Pancreas (tissue), 10 donors: ENCODE results near the gene DENND4A. TPM values are rescaled to one million over a fixed set of nuclear protein-coding genes. Genes with fewer than 3 reads are reported as not detected.

Experiments used
- ATAC-seq, 4 donors: fragments of 200-7000 bp; cut with Tn5 transposase; one replicate each; pipeline versions ENCODE4 v1.8.0 to v1.9.1; 2020; ENCODE audit warnings: mild to moderate bottlenecking in 4 of 4, moderate library complexity in 4 of 4
- DNase-seq, 6 donors: peaks; one replicate each; pipeline ENCODE4 v3.0.0-alpha.2; 2020
- FAIRE-seq: peaks from 2 replicates; lab custom pipeline; 2012; peaks lifted over from hg19 to GRCh38; lab: Jason Lieb, UNC
- H3K27ac ChIP-seq, 4 donors: fragments of 200-600 bp; sonication (generic); 1 replicate in 3 of 4; 2 replicates in 1 of 4; pipeline versions ENCODE4 v1.5.0 to v1.8.0; 2020
- H3K27me3 ChIP-seq, 4 donors: fragments of 200-600 bp; one replicate each; pipeline ENCODE4 v1.8.0; 2021
- H3K36me3 ChIP-seq, 3 donors: fragments of 200-600 bp; sonication (generic) in 1 of 3; one replicate each; pipeline versions ENCODE4 v1.5.0 to v1.8.0; 2020 to 2021
- H3K4me1 ChIP-seq, 3 donors: fragments of 200-600 bp; one replicate each; pipeline ENCODE4 v1.8.0; 2021
- H3K4me3 ChIP-seq, 4 donors: fragments of 200-600 bp; sonication (generic) in 2 of 4; one replicate each; pipeline versions ENCODE4 v1.5.0 to v1.8.0; 2020 to 2021
- H3K9me3 ChIP-seq, 4 donors: fragments of 200-600 bp; one replicate each; pipeline ENCODE4 v1.8.0; 2021
- WGBS, 2 donors: extraction: QIAGEN DNeasy Blood & Tissue Kit; methylation state at CpG; one replicate each; pipeline ENCODE4 v1.1.7; 2013; 5-methylcytosine and 5-hydroxymethylcytosine counted together
- intact Hi-C, 3 donors: fragments of 100-400 bp; cut with DNase I; formaldehyde crosslinking; loops; one replicate each; pipeline versions ENCODE4 v1.11.1 to v1.14.2; 2022
- polyA plus RNA-seq, 2 donors: library from polyadenylated mRNA; stranded (reverse); fragments of 200-250 nt; gene quantifications; one replicate each; pipeline ENCODE4 v1.2.3, GENCODE V29; 2013
- total RNA-seq, 6 donors: library from RNA; stranded (reverse); fragmentation: NEBNext Ultra II Directional in 4 of 6; extraction: Animal tissue kit (Norgen Biotek cat#: 25700) in 4 of 6; gene quantifications; one replicate each; pipeline versions ENCODE4 v1.2.1 to v1.2.4, GENCODE V29; 2021 to 2023
- TF ChIP-seq, protein P1 (sequence below), 4 donors: fragments of 200-600 bp; sonication (generic) in 3 of 4; IDR thresholded peaks; one replicate each; pipeline versions ENCODE4 v1.5.0 to v1.8.0; 2021; ENCODE audit warnings: antibody characterized with exemption in 4 of 4
- donor health status: healthy with polysubstance abuse.
- donor health status: DM: no; HTN: no; CAD: no; lungs with moderate emphysema.
- donor health status: DM: no; HTN: no; CAD: no.
- donor health status: control.
- donor health status: control.
- donor health status: Bipolar disorder and iron deficiency.
- donor health status: DM: yes; HTN: yes; CAD: no.
- donor health status: DM: no; HTN: no; CAD: no.
- donor health status: DM: no; HTN: no; CAD: no.
- donor health status: DM: yes; HTN: yes; CAD: no.

Gene DENND4A
- total and polyA plus RNA-seq, 8 donors: 8.6 to 34.5 (median 26.5) TPM

DNA sequence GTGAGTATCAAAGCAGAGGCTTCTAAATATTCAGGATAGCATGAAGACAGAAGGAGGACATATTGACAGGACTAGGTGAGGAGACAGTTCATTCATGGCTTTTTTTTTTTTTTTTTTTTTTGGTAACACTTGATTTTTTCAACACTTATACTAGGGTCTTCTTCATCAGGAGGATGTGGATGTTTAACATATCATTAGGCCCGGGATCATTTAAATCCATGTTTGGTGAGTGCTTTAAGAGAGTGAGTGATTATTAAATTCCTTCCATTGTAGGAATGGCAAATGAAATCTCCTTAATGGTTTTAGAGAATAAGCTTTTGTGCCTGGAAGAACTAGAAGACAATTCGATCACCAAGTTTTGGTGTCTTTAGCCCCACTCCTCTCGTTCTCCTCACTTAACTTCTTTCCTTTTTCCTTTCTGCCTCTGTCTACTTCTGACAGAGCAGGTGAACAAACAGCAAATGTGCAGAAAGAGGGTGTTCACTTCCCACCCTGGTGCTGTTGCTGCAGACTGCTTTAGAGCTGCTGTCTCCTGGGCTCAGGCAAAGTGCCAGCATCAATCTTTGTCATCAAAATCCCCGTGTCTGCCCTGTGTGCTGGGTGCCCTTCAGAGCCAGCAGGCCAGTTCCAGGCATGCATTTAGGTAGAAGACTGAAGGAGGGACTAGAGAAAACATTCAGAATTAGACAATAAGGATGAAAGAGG, 41.6 kb upstream of the DENND4A start:
- peaks cover 20 to 52% (median 26%) of the 10 kb centered on the region in 3 donors for H3K4me1 ChIP-seq
- FAIRE-seq (no peak), ATAC-seq (peak in 2 of 4 donors; percentile 5 to 27), DNase-seq (peak in 4 of 6 donors; percentile 18 to 43 (median 38))
- 37 to 39% methylated on average over 4 of the region's 4 CpGs for WGBS, 2 donors
- H3K27ac ChIP-seq: peak overlapping the region; percentile 76 to 96 (median 86)
- intact Hi-C loops: no loop called here
- H3K36me3 ChIP-seq: no peaks in the 10 kb centered on the region
- no peaks in the 10 kb centered on the region for H3K9me3 ChIP-seq
- no peaks in the 10 kb centered on the region for H3K27me3 ChIP-seq
- TF ChIP-seq, protein P1, sequence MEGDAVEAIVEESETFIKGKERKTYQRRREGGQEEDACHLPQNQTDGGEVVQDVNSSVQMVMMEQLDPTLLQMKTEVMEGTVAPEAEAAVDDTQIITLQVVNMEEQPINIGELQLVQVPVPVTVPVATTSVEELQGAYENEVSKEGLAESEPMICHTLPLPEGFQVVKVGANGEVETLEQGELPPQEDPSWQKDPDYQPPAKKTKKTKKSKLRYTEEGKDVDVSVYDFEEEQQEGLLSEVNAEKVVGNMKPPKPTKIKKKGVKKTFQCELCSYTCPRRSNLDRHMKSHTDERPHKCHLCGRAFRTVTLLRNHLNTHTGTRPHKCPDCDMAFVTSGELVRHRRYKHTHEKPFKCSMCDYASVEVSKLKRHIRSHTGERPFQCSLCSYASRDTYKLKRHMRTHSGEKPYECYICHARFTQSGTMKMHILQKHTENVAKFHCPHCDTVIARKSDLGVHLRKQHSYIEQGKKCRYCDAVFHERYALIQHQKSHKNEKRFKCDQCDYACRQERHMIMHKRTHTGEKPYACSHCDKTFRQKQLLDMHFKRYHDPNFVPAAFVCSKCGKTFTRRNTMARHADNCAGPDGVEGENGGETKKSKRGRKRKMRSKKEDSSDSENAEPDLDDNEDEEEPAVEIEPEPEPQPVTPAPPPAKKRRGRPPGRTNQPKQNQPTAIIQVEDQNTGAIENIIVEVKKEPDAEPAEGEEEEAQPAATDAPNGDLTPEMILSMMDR (IDR thresholded peaks at IDR 0.05): no peak
- peak overlapping the region in 1 of 4 donors; percentile 27 for H3K4me3 ChIP-seq

DNA sequence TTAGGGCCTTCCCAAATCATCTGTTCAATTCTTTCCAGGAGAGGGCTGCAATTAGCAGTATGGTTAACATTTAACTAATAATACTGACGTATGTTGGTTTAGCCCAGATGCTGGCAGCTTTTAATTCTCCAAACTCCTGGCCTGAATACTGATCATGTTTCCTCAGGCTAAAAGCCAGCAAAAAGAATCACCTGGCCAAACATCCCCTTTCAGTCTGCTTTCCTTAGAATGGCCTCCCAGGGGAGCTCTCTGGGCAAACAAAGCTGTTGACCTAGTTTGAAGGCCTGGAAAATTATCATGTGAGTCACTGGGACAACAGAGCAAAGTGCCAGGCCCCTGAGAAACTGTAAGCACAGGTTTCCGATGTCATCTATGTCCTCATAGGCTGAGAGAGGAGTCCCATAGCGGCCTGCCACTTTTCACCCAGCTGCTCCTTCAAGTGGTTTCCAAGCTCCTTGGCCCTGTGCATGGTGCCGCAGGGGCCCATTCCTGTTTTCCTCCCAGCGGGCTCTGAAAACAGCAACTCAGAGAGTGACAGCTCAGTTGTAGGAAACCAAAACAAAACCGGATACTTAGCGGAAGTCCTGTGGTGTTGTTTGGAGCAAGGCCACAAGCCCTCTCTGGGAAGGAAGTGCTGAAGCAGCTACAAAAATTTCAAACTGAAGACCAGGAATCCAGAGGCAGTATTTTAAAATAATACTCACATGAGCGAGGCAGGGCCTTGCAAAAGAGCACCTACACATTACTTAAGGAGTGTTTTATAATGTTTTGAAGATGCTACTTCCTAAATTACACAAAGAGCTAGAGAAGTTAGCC, 40.7 kb upstream of the DENND4A start:
- FAIRE-seq (peak; percentile 80), ATAC-seq (peak; percentile 89 to 94 (median 94)), DNase-seq (peak; percentile 79 to 95 (median 92))
- intact Hi-C loops: no loop called here
- Histone ChIP-seq H3K27me3 (no peaks in the 10 kb centered on the region), H3K36me3 (no peaks in the 10 kb centered on the region), H3K4me1 (peaks cover 21 to 48% (median 26%) of the 10 kb centered on the region in 3 donors), H3K27ac (peak overlapping the region; percentile 76 to 96 (median 86)), H3K4me3 (peak overlapping the region in 1 of 4 donors; percentile 27), H3K9me3 (no peaks in the 10 kb centered on the region)
- 3% methylated on average over 8 of the region's 8 CpGs for WGBS, 2 donors
- TF ChIP-seq, protein P1 (IDR thresholded peaks at IDR 0.05): no peak

DNA sequence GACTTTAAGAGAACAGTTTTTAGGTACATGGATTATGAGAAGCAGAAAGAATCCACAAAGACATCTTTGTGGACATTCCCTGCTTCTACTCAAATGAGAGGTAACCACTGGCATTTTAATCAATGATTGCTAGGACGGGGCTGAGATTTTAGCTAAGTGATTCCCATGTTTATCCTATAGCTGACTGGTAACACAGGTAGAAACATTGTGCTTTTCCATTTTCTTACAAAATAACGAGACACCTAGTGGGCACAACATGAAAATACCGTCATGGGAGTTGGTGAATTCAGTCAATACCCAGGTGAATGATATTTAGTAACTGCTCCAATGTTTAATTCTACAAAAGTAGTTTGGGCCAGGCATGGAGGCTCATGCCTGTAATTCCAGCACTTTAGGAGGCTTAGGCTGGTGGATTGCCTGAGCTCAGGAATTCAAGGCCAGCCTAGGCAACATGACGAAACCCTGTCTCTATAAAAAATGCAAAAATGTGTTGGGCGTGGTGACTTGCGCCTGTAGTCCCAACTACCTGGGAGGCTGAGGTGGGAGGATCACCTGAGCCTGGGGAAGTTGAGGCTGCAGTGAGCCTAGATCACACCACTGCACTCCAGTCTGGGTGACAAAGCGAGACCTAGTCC, 37.2 kb upstream of the DENND4A start:
- peak overlapping the region in 1 of 4 donors; percentile 3 for H3K27ac ChIP-seq
- no peaks in the 10 kb centered on the region for H3K9me3 ChIP-seq
- H3K4me1 ChIP-seq: peaks cover 19 to 49% (median 29%) of the 10 kb centered on the region in 3 donors
- DNase-seq (peak in 1 of 6 donors; percentile 29), ATAC-seq (peak in 1 of 4 donors; percentile 18), FAIRE-seq (no peak)
- intact Hi-C loops: loop anchor here in 1 of 3 donors (10.0 kb wide), 1 partner anchor 64 kb away; no protein-coding TSS in a partner anchor
- no peak overlapping the region for H3K4me3 ChIP-seq
- WGBS, 2 donors: 51 to 55% methylated on average over 7 of the region's 7 CpGs
- TF ChIP-seq, protein P1 (IDR thresholded peaks at IDR 0.05): peak; percentile 21 to 42 (median 35)
- no peaks in the 10 kb centered on the region for H3K27me3 ChIP-seq
- H3K36me3 ChIP-seq: no peaks in the 10 kb centered on the region

DNA sequence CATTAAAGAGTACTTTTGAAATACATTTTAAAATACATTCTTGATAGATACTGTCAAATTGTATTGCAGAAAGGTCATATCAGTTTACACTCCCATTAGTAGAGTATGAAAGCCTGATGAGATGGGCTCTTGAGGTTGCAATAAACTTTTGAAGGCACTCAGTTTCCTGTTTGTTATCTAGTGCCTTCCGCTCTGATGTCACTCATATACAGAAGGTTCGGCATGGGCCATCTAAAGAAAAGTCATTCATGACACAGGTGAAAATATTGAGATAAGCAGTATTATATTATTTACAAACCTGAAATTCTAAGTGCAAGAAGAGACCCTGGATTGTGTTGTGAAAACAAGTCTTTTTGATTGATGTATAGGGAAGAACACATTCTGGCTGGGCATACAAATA, 36.5 kb upstream of the DENND4A start:
- Histone ChIP-seq H3K36me3 (no peaks in the 10 kb centered on the region), H3K9me3 (no peaks in the 10 kb centered on the region), H3K4me1 (peaks cover 12 to 44% (median 22%) of the 10 kb centered on the region in 3 donors), H3K4me3 (no peak overlapping the region), H3K27ac (peak overlapping the region in 1 of 4 donors; percentile 3), H3K27me3 (no peaks in the 10 kb centered on the region)
- intact Hi-C loops: loop anchor here in 1 of 3 donors (10.0 kb wide), 1 partner anchor 64 kb away; no protein-coding TSS in a partner anchor
- TF ChIP-seq, protein P1 (IDR thresholded peaks at IDR 0.05): no peak
- FAIRE-seq (no peak), ATAC-seq (no peak), DNase-seq (no peak)
- 90 to 97% methylated on average over 2 of the region's 2 CpGs for WGBS, 2 donors
